H9 (cell line): ENCODE measurements around the gene PRDX2. TPM values are rescaled to one million over a fixed set of nuclear protein-coding genes. Genes with fewer than 3 reads are reported as not detected.

ENCODE experiments used
- DNase-seq: peaks from one replicate; pipeline ENCODE4 v3.0.0-alpha.2; 2017
- H2AFZ ChIP-seq: one replicate; pipeline ENCODE4 v1.6.1; 2013; ENCODE audit warnings: mild to moderate bottlenecking, low read length, control low read depth, moderate library complexity
- H2AK5ac ChIP-seq: 2 replicates; pipeline ENCODE4 v1.6.1; 2013; ENCODE audit warnings: low read length, control low read depth, mixed read lengths; ENCODE audit not compliant: insufficient read length
- H2BK120ac ChIP-seq: one replicate; pipeline ENCODE4 v1.6.1; 2013; ENCODE audit warnings: low read depth, mild to moderate bottlenecking, low read length, control low read depth, inconsistent platforms; ENCODE audit not compliant: poor library complexity, severe bottlenecking
- H2BK12ac ChIP-seq: 2 replicates; pipeline ENCODE4 v1.6.1; 2013; ENCODE audit warnings: low read length, control low read depth, mixed read lengths, low read depth; ENCODE audit not compliant: insufficient read length
- H2BK15ac ChIP-seq: 2 replicates; pipeline ENCODE4 v1.6.1; 2013; ENCODE audit warnings: low read depth, low read length, control low read depth
- H2BK20ac ChIP-seq: one replicate; pipeline ENCODE4 v1.6.1; 2013; ENCODE audit warnings: low read depth, mild to moderate bottlenecking, low read length, control low read depth, inconsistent platforms; ENCODE audit not compliant: poor library complexity, severe bottlenecking
- H2BK5ac ChIP-seq: 2 replicates; pipeline ENCODE4 v1.6.1; 2013; ENCODE audit warnings: low read length, control low read depth, mixed read lengths; ENCODE audit not compliant: insufficient read length
- H3K14ac ChIP-seq: 2 replicates; pipeline ENCODE4 v1.6.1; 2013; ENCODE audit warnings: low read length, control low read depth; ENCODE audit not compliant: insufficient read depth
- H3K18ac ChIP-seq: 2 replicates; pipeline ENCODE4 v1.6.1; 2013; ENCODE audit warnings: low read depth, mild to moderate bottlenecking, mixed read lengths, low read length, control low read depth; ENCODE audit not compliant: insufficient read length
- H3K23ac ChIP-seq: 2 replicates; pipeline ENCODE4 v1.6.1; 2013; ENCODE audit warnings: low read length, control low read depth, mixed read lengths, low read depth; ENCODE audit not compliant: insufficient read length
- H3K23me2 ChIP-seq: 2 replicates; pipeline ENCODE4 v1.6.1; 2013; ENCODE audit warnings: low read depth, mild to moderate bottlenecking, mixed read lengths, low read length, control low read depth; ENCODE audit not compliant: insufficient read length, poor library complexity, severe bottlenecking
- H3K27ac ChIP-seq: 2 replicates; pipeline ENCODE4 v1.5.1; 2013; ENCODE audit warnings: low read length, control low read depth, mixed read lengths, low read depth; ENCODE audit not compliant: insufficient read length
- H3K27me3 ChIP-seq: 2 replicates; pipeline ENCODE4 v1.6.1; 2013; ENCODE audit warnings: low read length, control low read depth, inconsistent platforms; ENCODE audit not compliant: insufficient read depth
- H3K4ac ChIP-seq: 2 replicates; pipeline ENCODE4 v1.6.1; 2013; ENCODE audit warnings: low read depth, mild to moderate bottlenecking, control low read depth, inconsistent platforms, low read length, moderate library complexity
- H3K4me1 ChIP-seq: 2 replicates; pipeline ENCODE4 v1.6.1; 2013; ENCODE audit warnings: low read length, control low read depth, inconsistent platforms; ENCODE audit not compliant: insufficient read depth
- H3K4me2 ChIP-seq: 2 replicates; pipeline ENCODE4 v1.6.1; 2013; ENCODE audit warnings: low read length, control low read depth, mixed read lengths; ENCODE audit not compliant: insufficient read length, insufficient read depth
- H3K56ac ChIP-seq: 2 replicates; pipeline ENCODE4 v1.6.1; 2013; ENCODE audit warnings: low read depth, mild to moderate bottlenecking, mixed read lengths, low read length, control low read depth; ENCODE audit not compliant: insufficient read length
- H3K79me1 ChIP-seq: 2 replicates; pipeline ENCODE4 v1.6.1; 2013; ENCODE audit warnings: low read depth, mild to moderate bottlenecking, moderate library complexity, low read length, control low read depth, inconsistent platforms; ENCODE audit not compliant: insufficient read depth, poor library complexity, severe bottlenecking
- H3K79me2 ChIP-seq: 2 replicates; pipeline ENCODE4 v1.6.1; 2013; ENCODE audit warnings: low read length, control low read depth, inconsistent platforms; ENCODE audit not compliant: insufficient read depth
- H3K9ac ChIP-seq: 2 replicates; pipeline ENCODE4 v1.6.1; 2013; ENCODE audit warnings: low read length, control low read depth, mixed read lengths; ENCODE audit not compliant: insufficient read length; ENCODE audit errors: extremely low read depth
- H3K9me3 ChIP-seq: one replicate; pipeline ENCODE4 v1.6.1; 2013; ENCODE audit warnings: low read depth, low read length, inconsistent platforms; ENCODE audit not compliant: control insufficient read depth
- H3T11ph ChIP-seq: one replicate; pipeline ENCODE4 v1.6.1; 2013; ENCODE audit warnings: mild to moderate bottlenecking, low read length, control low read depth, inconsistent platforms
- H4K20me1 ChIP-seq: one replicate; pipeline ENCODE4 v1.6.1; 2013; ENCODE audit not compliant: control insufficient read depth, insufficient read length, insufficient read depth
- H4K5ac ChIP-seq: 2 replicates; pipeline ENCODE4 v1.6.1; 2013; ENCODE audit warnings: low read depth, mild to moderate bottlenecking, mixed read lengths, low read length, control low read depth; ENCODE audit not compliant: insufficient read length
- H4K8ac ChIP-seq: replicated peaks from 2 replicates; pipeline ENCODE4 v1.6.1; 2013; ENCODE audit warnings: low read length, control low read depth, mixed read lengths, low read depth; ENCODE audit not compliant: insufficient read length
- H4K91ac ChIP-seq: 2 replicates; pipeline ENCODE4 v1.6.1; 2013; ENCODE audit warnings: low read depth, mild to moderate bottlenecking, moderate library complexity, mixed read lengths, low read length, control low read depth; ENCODE audit not compliant: insufficient read length
- H3K27ac Mint-ChIP-seq, 3 experiments: 2 replicates in 2 of 3; 3 replicates in 1 of 3; pipeline ENCODE4 v1.8.0; 2020 to 2021; ENCODE audit warnings: mixed read lengths in 3 of 3, mild to moderate bottlenecking in 1 of 3, moderate library complexity in 1 of 3
- H3K27me3 Mint-ChIP-seq: 2 replicates; pipeline ENCODE4 v1.8.0; 2021; ENCODE audit warnings: low read depth, mild to moderate bottlenecking, moderate library complexity, mixed read lengths
- H3K36me3 Mint-ChIP-seq, 3 experiments: 2 replicates in 2 of 3; 3 replicates in 1 of 3; pipeline ENCODE4 v1.8.0; 2020 to 2021; ENCODE audit warnings: low read depth in 3 of 3, mixed read lengths in 3 of 3; ENCODE audit not compliant: insufficient read depth in 1 of 3
- H3K4me1 Mint-ChIP-seq, 2 experiments: 2 replicates each; pipeline ENCODE4 v1.8.0; 2020; ENCODE audit warnings: mixed read lengths in 2 of 2
- H3K4me3 Mint-ChIP-seq, 2 experiments: 2 replicates in 1 of 2; 3 replicates in 1 of 2; pipeline ENCODE4 v1.8.0; 2020 to 2021; ENCODE audit warnings: mild to moderate bottlenecking in 2 of 2, mixed read lengths in 2 of 2, moderate library complexity in 1 of 2
- H3K9me3 Mint-ChIP-seq, 2 experiments: 2 replicates in 1 of 2; 3 replicates in 1 of 2; pipeline ENCODE4 v1.8.0; 2020; ENCODE audit warnings: mild to moderate bottlenecking in 2 of 2, mixed read lengths in 2 of 2, moderate library complexity in 1 of 2
- WGBS: extraction: QIAGEN DNeasy Blood & Tissue Kit; methylation state at CpG from one replicate; pipeline ENCODE4 v1.1.7; 2013; ENCODE audit warnings: missing lambda C conversion rate, low lambda C conversion rate, mixed read lengths; ENCODE audit not compliant: insufficient read length; ENCODE audit errors: extremely low coverage; 5-methylcytosine and 5-hydroxymethylcytosine counted together
- total RNA-seq: library from RNA; stranded (reverse); gene quantifications from 2 replicates; pipeline ENCODE4 v1.2.1, GENCODE V29; 2021
- TF ChIP-seq, protein P1 (sequence below): fragments of 200-600 bp; sonication (generic); conservative IDR thresholded peaks from 3 replicates; pipeline ENCODE4 v1.8.0; 2021; ENCODE audit warnings: antibody characterized with exemption, mild to moderate bottlenecking

PRDX2 gene
- total RNA-seq, 1 experiment from 2014 or later: 468 TPM

DNA sequence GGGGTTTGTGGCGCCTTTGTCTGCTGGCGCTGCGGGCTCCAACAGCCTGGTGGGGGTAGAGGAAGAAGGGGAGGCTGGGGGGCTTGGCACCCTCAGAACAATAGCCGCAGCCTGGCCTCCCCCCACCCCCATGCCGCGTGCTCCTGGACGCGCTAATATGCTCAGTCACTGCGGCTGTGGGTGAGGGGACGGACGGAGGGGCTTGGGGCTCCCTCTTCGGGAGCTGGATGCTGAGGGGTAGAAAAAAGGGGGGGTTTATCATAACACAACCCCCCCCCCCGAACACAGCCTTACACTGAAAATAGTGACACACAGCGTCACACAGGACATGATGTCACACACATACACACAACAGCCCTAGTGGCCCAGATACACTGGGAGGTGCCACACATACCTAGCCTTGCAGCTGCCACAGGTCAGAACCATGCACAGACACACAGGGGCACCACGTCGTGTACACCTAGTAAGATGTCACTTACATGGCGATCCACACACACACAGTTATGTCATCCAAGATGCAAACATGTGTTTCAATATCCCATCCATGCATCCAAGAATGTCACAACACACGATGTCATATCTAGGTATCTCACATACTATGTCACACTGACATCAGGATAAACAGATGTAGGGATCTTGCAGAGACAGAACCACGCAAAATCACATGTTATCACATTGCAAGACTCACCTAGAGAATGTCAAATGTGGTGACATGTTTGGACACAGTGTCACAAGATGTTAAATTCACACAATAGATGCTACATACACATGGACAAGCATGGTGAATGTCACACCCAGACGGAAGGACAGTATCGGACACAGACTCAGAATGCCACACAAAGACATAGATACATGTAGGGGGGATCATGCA lies 37.5 kb upstream of the PRDX2 start:
- no CpG with 5 or more reads among the region's 21 CpGs for WGBS
- DNase-seq: no peak
- Histone ChIP-seq H3T11ph (no peak overlapping the region), H3K23me2 (peaks cover 9% of the 10 kb centered on the region), H4K5ac (no peak overlapping the region), H3K56ac (no peak overlapping the region), H2AK5ac (no peak overlapping the region), H4K8ac (no peak overlapping the region), H2BK12ac (no peak overlapping the region), H2AFZ (no peak overlapping the region), H3K23ac (no peak overlapping the region), H3K4ac (no peak overlapping the region), H3K27ac (no peak overlapping the region), H3K14ac (no peak overlapping the region), H3K18ac (no peak overlapping the region), H3K9me3 (no peaks in the 10 kb centered on the region), H2BK120ac (no peak overlapping the region), H3K27me3 (peaks cover 3% of the 10 kb centered on the region; the same call in 1 of the 2 replicates), H3K4me2 (peak overlapping the region; percentile 35), H4K20me1 (no peaks in the 10 kb centered on the region), H3K4me1 (peaks cover 2% of the 10 kb centered on the region; the same call in 1 of the 2 replicates), H4K91ac (no peak overlapping the region), H2BK5ac (no peak overlapping the region), H2BK15ac (no peak overlapping the region), H2BK20ac (no peak overlapping the region), H3K9ac (no peak overlapping the region), H3K79me2 (no peaks in the 10 kb centered on the region), H3K79me1 (no peaks in the 10 kb centered on the region)
- Mint-ChIP-seq H3K9me3 (no peaks in the 10 kb centered on the region; a peak in 1 of 5 replicates), H3K36me3 (peaks cover 0 to 8% (median 8%) of the 10 kb centered on the region in 3 experiments; a peak in 6 of 7 replicates), H3K4me3 (peak overlapping the region; percentile 81 to 91), H3K27me3 (peaks cover 26% of the 10 kb centered on the region), H3K27ac (no peak overlapping the region), H3K4me1 (peaks cover 42 to 43% of the 10 kb centered on the region in 2 experiments)
- TF ChIP-seq, protein P1, sequence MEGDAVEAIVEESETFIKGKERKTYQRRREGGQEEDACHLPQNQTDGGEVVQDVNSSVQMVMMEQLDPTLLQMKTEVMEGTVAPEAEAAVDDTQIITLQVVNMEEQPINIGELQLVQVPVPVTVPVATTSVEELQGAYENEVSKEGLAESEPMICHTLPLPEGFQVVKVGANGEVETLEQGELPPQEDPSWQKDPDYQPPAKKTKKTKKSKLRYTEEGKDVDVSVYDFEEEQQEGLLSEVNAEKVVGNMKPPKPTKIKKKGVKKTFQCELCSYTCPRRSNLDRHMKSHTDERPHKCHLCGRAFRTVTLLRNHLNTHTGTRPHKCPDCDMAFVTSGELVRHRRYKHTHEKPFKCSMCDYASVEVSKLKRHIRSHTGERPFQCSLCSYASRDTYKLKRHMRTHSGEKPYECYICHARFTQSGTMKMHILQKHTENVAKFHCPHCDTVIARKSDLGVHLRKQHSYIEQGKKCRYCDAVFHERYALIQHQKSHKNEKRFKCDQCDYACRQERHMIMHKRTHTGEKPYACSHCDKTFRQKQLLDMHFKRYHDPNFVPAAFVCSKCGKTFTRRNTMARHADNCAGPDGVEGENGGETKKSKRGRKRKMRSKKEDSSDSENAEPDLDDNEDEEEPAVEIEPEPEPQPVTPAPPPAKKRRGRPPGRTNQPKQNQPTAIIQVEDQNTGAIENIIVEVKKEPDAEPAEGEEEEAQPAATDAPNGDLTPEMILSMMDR: no peak
